Measurements from ENCODE around the gene TTC17. TPM values are rescaled to one million over a fixed set of nuclear protein-coding genes. Genes with fewer than 3 reads are reported as not detected.

TTC17 gene
- total RNA-seq, 1 donor from 2014 or later = 127 TPM

GRCh38 chr11:43537833-43538615 is 179.3 kb downstream of the TTC17 start:
- DNase-seq = no peak

GRCh38 chr11:43541993-43542392 is 183.3 kb downstream of the TTC17 start:
- DNase-seq = no peak

GRCh38 chr11:43542750-43543712 is 184.3 kb downstream of the TTC17 start:
- no peak for DNase-seq

Small RNA genes lying within 50 kb of the gene (small RNA-seq; reads per million reads assigned to genes)
- gene RF00019 (ENCODE audit: low replicate concordance) (not detected), gene RN7SKP287 (ENCODE audit: low replicate concordance) (not detected)

Other genes with a start within 250 kb of the TTC17 start
- 126 TPM for gene API5, start 46.9 kb upstream of the TTC17 start, total RNA-seq

Measured in tongue (tissue), 3 donors.